ENCODE results near the gene ODAD4.

DNA sequence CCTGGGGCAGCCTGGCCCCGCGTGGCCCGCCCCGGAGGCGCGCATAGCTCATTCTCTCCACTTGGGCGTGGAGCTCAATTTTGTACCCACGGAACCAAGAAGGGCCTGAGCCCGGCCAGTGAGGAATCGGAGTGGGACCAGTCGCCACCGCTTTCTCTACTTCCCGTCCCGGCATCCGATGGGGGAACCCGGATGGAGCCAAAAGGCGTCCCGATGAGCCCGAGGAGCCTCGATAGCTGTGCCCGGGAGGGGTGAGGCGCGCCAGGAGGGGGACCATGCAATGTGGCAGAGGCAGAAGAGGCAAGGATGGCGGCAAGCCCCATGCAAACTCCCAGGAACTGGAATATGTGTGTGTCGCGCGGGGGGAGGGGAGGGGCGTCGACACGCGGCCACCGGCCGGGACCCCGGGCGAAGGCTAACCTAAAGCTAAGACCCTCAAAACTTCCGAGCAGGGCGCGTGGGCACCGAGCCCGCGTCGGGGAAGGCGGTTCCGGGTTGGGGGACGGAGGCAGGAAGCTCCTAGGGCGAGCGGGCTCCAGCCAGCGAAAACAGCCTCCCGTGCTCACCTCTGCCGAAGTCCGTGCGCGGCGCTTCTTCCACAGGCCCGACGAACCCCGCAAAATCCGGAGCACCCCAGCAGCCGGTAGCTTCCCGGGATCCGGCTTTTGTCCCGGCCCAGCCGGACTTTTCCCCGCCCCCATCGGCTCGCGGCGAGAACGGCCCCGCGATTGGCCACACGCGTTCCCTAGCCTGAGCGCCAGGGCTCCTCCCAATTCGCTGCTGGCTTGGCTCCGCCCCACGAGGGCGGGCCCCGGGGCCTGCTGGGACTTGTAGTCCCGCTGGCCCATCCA lies 11.9 kb upstream of the ODAD4 start, which contains the start of gene ACLY:
- TF ChIP-seq, protein P1, sequence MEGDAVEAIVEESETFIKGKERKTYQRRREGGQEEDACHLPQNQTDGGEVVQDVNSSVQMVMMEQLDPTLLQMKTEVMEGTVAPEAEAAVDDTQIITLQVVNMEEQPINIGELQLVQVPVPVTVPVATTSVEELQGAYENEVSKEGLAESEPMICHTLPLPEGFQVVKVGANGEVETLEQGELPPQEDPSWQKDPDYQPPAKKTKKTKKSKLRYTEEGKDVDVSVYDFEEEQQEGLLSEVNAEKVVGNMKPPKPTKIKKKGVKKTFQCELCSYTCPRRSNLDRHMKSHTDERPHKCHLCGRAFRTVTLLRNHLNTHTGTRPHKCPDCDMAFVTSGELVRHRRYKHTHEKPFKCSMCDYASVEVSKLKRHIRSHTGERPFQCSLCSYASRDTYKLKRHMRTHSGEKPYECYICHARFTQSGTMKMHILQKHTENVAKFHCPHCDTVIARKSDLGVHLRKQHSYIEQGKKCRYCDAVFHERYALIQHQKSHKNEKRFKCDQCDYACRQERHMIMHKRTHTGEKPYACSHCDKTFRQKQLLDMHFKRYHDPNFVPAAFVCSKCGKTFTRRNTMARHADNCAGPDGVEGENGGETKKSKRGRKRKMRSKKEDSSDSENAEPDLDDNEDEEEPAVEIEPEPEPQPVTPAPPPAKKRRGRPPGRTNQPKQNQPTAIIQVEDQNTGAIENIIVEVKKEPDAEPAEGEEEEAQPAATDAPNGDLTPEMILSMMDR (conservative IDR thresholded peaks at IDR 0.05; ENCODE audit: low read length): no peak
- TF ChIP-seq EZH2phosphoT487 (IDR thresholded peaks at IDR 0.05; ENCODE audit: borderline replicate concordance): no peak

All from Loucy (cell line).